Adipocyte (in vitro differentiated cells): ENCODE results near the gene HDLBP.
"Not testable (repeated sequence)": the region's sequence is repeated elsewhere in the genome, so short reads cannot be mapped to it uniquely, and the experiment has no call there.

Experiments
- DNase-seq: peaks from one replicate; pipeline ENCODE4 v3.0.0-alpha.2; 2015; ENCODE audit warnings: low read depth
- H3K27me3 ChIP-seq: replicated peaks from 2 replicates; pipeline ENCODE4 v1.7.0; 2013; ENCODE audit warnings: mild to moderate bottlenecking, low read length, moderate library complexity; ENCODE audit not compliant: control insufficient read depth, insufficient read depth
- H3K36me3 ChIP-seq: 2 replicates; pipeline ENCODE4 v1.7.0; 2013; ENCODE audit warnings: low read length, mild to moderate bottlenecking, moderate library complexity; ENCODE audit not compliant: control insufficient read depth, insufficient read depth, severe bottlenecking
- H3K4me1 ChIP-seq: 2 replicates; pipeline ENCODE4 v1.7.0; 2013; ENCODE audit warnings: mild to moderate bottlenecking, low read length, moderate library complexity; ENCODE audit not compliant: control insufficient read depth, insufficient read depth
- H3K4me3 ChIP-seq: 2 replicates; pipeline ENCODE4 v1.7.0; 2013; ENCODE audit warnings: mild to moderate bottlenecking, low read length, moderate library complexity
- H3K9ac ChIP-seq: 2 replicates; pipeline ENCODE4 v1.7.0; 2013; ENCODE audit warnings: mild to moderate bottlenecking, low read length, moderate library complexity
- H3K9me3 ChIP-seq: 2 replicates; pipeline ENCODE4 v1.7.0; 2013; ENCODE audit warnings: mild to moderate bottlenecking, low read length, moderate library complexity; ENCODE audit not compliant: control insufficient read depth

Gene HDLBP

GRCh38 chr2:241202268-241202585 is 113.2 kb downstream of the HDLBP start:
- no peaks in the 10 kb centered on the region for H3K9me3 ChIP-seq
- no peaks in the 10 kb centered on the region for H3K4me1 ChIP-seq
- peaks cover 15% of the 10 kb centered on the region for H3K27me3 ChIP-seq
- no peak for DNase-seq
- no peak overlapping the region for H3K9ac ChIP-seq
- H3K36me3 ChIP-seq: no peaks in the 10 kb centered on the region
- no peak overlapping the region for H3K4me3 ChIP-seq

GRCh38 chr2:241201445-241202267 is 113.8 kb downstream of the HDLBP start:
- no peak overlapping the region for H3K9ac ChIP-seq
- H3K4me1 ChIP-seq: no peaks in the 10 kb centered on the region
- no peaks in the 10 kb centered on the region for H3K36me3 ChIP-seq
- no peaks in the 10 kb centered on the region for H3K9me3 ChIP-seq
- H3K4me3 ChIP-seq: no peak overlapping the region
- peaks cover 16% of the 10 kb centered on the region for H3K27me3 ChIP-seq
- no peak for DNase-seq

GRCh38 chr2:241200822-241201395 is 114.6 kb downstream of the HDLBP start:
- peaks cover 23% of the 10 kb centered on the region for H3K27me3 ChIP-seq
- H3K9me3 ChIP-seq: no peaks in the 10 kb centered on the region
- DNase-seq: no peak
- H3K4me1 ChIP-seq: no peaks in the 10 kb centered on the region
- H3K4me3 ChIP-seq: no peak overlapping the region
- H3K9ac ChIP-seq: no peak overlapping the region
- no peaks in the 10 kb centered on the region for H3K36me3 ChIP-seq

- Histone ChIP-seq H3K27me3 (peaks cover 26% of the 10 kb centered on the region), H3K4me3 (no peak overlapping the region), H3K9ac (no peak overlapping the region), H3K36me3 (no peaks in the 10 kb centered on the region), H3K9me3 (no peaks in the 10 kb centered on the region), H3K4me1 (no peaks in the 10 kb centered on the region)
- DNase-seq: no peak
Observed at GRCh38 chr2:241199897-241200821, 115.3 kb downstream of the HDLBP start.

GRCh38 chr2:241199286-241199685 is 116.2 kb downstream of the HDLBP start:
- no peak for DNase-seq
- Histone ChIP-seq H3K4me1 (no peaks in the 10 kb centered on the region), H3K4me3 (no peak overlapping the region), H3K27me3 (peaks cover 26% of the 10 kb centered on the region), H3K36me3 (no peaks in the 10 kb centered on the region), H3K9ac (no peak overlapping the region), H3K9me3 (no peaks in the 10 kb centered on the region)

GRCh38 chr2:241198381-241199279 is 116.8 kb downstream of the HDLBP start:
- Histone ChIP-seq H3K9me3 (no peaks in the 10 kb centered on the region), H3K27me3 (peaks cover 26% of the 10 kb centered on the region), H3K9ac (no peak overlapping the region), H3K4me3 (no peak overlapping the region), H3K36me3 (no peaks in the 10 kb centered on the region), H3K4me1 (no peaks in the 10 kb centered on the region)
- DNase-seq: no peak

- Histone ChIP-seq H3K36me3 (no peaks in the 10 kb centered on the region), H3K27me3 (peaks cover 26% of the 10 kb centered on the region), H3K4me3 (no peak overlapping the region), H3K4me1 (no peaks in the 10 kb centered on the region), H3K9ac (no peak overlapping the region), H3K9me3 (no peaks in the 10 kb centered on the region)
- no peak for DNase-seq
Observed at GRCh38 chr2:241197947-241198346, 117.5 kb downstream of the HDLBP start.

GRCh38 chr2:241197246-241197645 is 118.2 kb downstream of the HDLBP start:
- not testable (repeated sequence) for H3K4me1 ChIP-seq, H3K9me3 ChIP-seq, DNase-seq, H3K36me3 ChIP-seq, H3K4me3 ChIP-seq, H3K9ac ChIP-seq
- H3K27me3 ChIP-seq: peaks cover 26% of the 10 kb centered on the region

- DNase-seq: no peak
- Histone ChIP-seq H3K9ac (no peak overlapping the region), H3K27me3 (peaks cover 26% of the 10 kb centered on the region), H3K9me3 (no peaks in the 10 kb centered on the region), H3K4me3 (no peak overlapping the region), H3K4me1 (no peaks in the 10 kb centered on the region), H3K36me3 (no peaks in the 10 kb centered on the region)
Observed at GRCh38 chr2:241195506-241196130, 119.9 kb downstream of the HDLBP start.

GRCh38 chr2:241194811-241195210 is 120.7 kb downstream of the HDLBP start:
- H3K9me3 ChIP-seq: no peaks in the 10 kb centered on the region
- DNase-seq: no peak
- H3K27me3 ChIP-seq: peaks cover 26% of the 10 kb centered on the region
- H3K9ac ChIP-seq: no peak overlapping the region
- H3K4me3 ChIP-seq: no peak overlapping the region
- H3K4me1 ChIP-seq: no peaks in the 10 kb centered on the region
- no peaks in the 10 kb centered on the region for H3K36me3 ChIP-seq
